PC-9 (cell line): ENCODE measurements around the gene SBF2. TPM values are rescaled to one million over a fixed set of nuclear protein-coding genes. Genes with fewer than 3 reads are reported as not detected.

Experiments used
- BruUV-seq: library from RNA; stranded (reverse); fragments of 400-500 nt; replicated peaks from 2 replicates; lab custom pipeline; 2021; lab: Mats Ljungman, UMichigan
- CTCF ChIA-PET: fragments of 300-600 bp; sonication (Branson Sonifier 250); formaldehyde crosslinking; loops from one replicate; lab custom pipeline; 2022; ENCODE audit warnings: antibody characterized with exemption; lab: Charles Lee
- POLR2A ChIA-PET: fragments of 300-600 bp; sonication (Branson Sonifier 250); formaldehyde crosslinking; loops from one replicate; lab custom pipeline; 2022; ENCODE audit warnings: antibody characterized with exemption; ENCODE audit not compliant: unreplicated experiment; lab: Charles Lee
- DNase-seq, 2 experiments: peaks; one replicate each; pipeline versions ENCODE4 v3.0.0 to v3.0.0-alpha.2; 2015 to 2022; ENCODE audit warnings: mixed read lengths in 1 of 2
- H2AFZ ChIP-seq: fragments of 200-600 bp; sonication (generic); 2 replicates; pipeline ENCODE4 v1.8.1; 2017; ENCODE audit warnings: antibody characterized with exemption
- H3F3A ChIP-seq: fragments of 200-600 bp; sonication (generic); 2 replicates; pipeline ENCODE4 v1.8.1; 2017; ENCODE audit warnings: antibody characterized with exemption, mild to moderate bottlenecking, low read depth; ENCODE audit not compliant: insufficient read depth
- H3K27ac ChIP-seq: fragments of 200-600 bp; sonication (generic); 2 replicates; pipeline ENCODE4 v1.6.1; 2016; ENCODE audit warnings: mixed run types
- H3K27me3 ChIP-seq: fragments of 200-600 bp; sonication (generic); 2 replicates; pipeline ENCODE4 v1.6.1; 2016; ENCODE audit warnings: low read depth, mixed run types; ENCODE audit not compliant: insufficient read depth
- H3K36me3 ChIP-seq: fragments of 200-600 bp; sonication (generic); 2 replicates; pipeline ENCODE4 v1.6.1; 2016; ENCODE audit warnings: low read depth, mixed run types
- H3K4me1 ChIP-seq: fragments of 200-600 bp; sonication (generic); replicated peaks from 2 replicates; pipeline ENCODE4 v1.6.1; 2016; ENCODE audit warnings: mixed run types; ENCODE audit not compliant: insufficient read depth
- H3K4me2 ChIP-seq: fragments of 200-600 bp; sonication (generic); 2 replicates; pipeline ENCODE4 v1.6.1; 2017; ENCODE audit warnings: mixed run types
- H3K4me3 ChIP-seq: fragments of 200-600 bp; sonication (generic); 2 replicates; pipeline ENCODE4 v1.6.1; 2016; ENCODE audit warnings: mixed run types
- H3K79me2 ChIP-seq: fragments of 200-600 bp; sonication (generic); 2 replicates; pipeline ENCODE4 v1.6.1; 2017; ENCODE audit warnings: low read depth, mixed run types
- H3K9me2 ChIP-seq: fragments of 200-600 bp; sonication (generic); 2 replicates; pipeline ENCODE4 v1.8.1; 2017; ENCODE audit warnings: mild to moderate bottlenecking; ENCODE audit not compliant: insufficient read depth
- H3K9me3 ChIP-seq: fragments of 200-600 bp; sonication (generic); 2 replicates; pipeline ENCODE4 v1.8.1; 2016; ENCODE audit warnings: low read depth; ENCODE audit not compliant: insufficient read depth
- H4K20me1 ChIP-seq: fragments of 200-600 bp; sonication (generic); 2 replicates; pipeline ENCODE4 v1.8.1; 2017; ENCODE audit not compliant: insufficient read depth
- CTCF ChIP-seq: fragments of 200-600 bp; sonication (generic); conservative IDR thresholded peaks from 2 replicates; pipeline ENCODE4 v1.6.1; 2017; ENCODE audit warnings: mixed run types, antibody characterized with exemption, mild to moderate bottlenecking, moderate library complexity
- EZH2 ChIP-seq: fragments of 200-600 bp; sonication (generic); IDR thresholded peaks from 2 replicates; pipeline ENCODE4 v1.8.0; 2017; ENCODE audit warnings: antibody characterized with exemption, low read depth
- intact Hi-C: fragments of 100-400 bp; cut with micrococcal nuclease; formaldehyde crosslinking; loops from one replicate; pipeline ENCODE4 v1.10.0; 2022; ENCODE audit not compliant: unreplicated experiment
- total RNA-seq: library from RNA; stranded (reverse); gene quantifications from 2 replicates; pipeline ENCODE4 v1.2.3, GENCODE V29; 2021

The SBF2 gene
- total RNA-seq, 1 experiment from 2014 or later: 18.6 TPM

GRCh38 chr11:9977554-9977953 lies 316.5 kb downstream of the SBF2 start:
- no peak for DNase-seq
- BruUV-seq: no TSS peak
- intact Hi-C loops: no loop called here
- Histone ChIP-seq H3K27me3 (no peaks in the 10 kb centered on the region), H3K79me2 (no peaks in the 10 kb centered on the region), H3K4me3 (no peak overlapping the region), H3K9me3 (no peaks in the 10 kb centered on the region), H4K20me1 (no peaks in the 10 kb centered on the region), H2AFZ (no peak overlapping the region), H3K27ac (no peak overlapping the region), H3K4me2 (no peak overlapping the region), H3F3A (no peaks in the 10 kb centered on the region), H3K9me2 (no peaks in the 10 kb centered on the region), H3K36me3 (no peaks in the 10 kb centered on the region), H3K4me1 (no peaks in the 10 kb centered on the region)
- no peak for TF ChIP-seq EZH2
- no peak for TF ChIP-seq CTCF
- CTCF ChIA-PET: no interaction called here
- POLR2A ChIA-PET: no interaction called here

- Histone ChIP-seq H3K4me2 (no peak overlapping the region), H2AFZ (no peak overlapping the region), H3K27me3 (no peaks in the 10 kb centered on the region), H4K20me1 (no peaks in the 10 kb centered on the region), H3K9me3 (no peaks in the 10 kb centered on the region), H3K27ac (no peak overlapping the region), H3K36me3 (no peaks in the 10 kb centered on the region), H3K9me2 (no peaks in the 10 kb centered on the region), H3K4me3 (no peak overlapping the region), H3F3A (no peaks in the 10 kb centered on the region), H3K4me1 (no peaks in the 10 kb centered on the region), H3K79me2 (no peaks in the 10 kb centered on the region)
- TF ChIP-seq EZH2: no peak
- no peak for TF ChIP-seq CTCF
- ChIA-PET POLR2A (no interaction called here), CTCF (no interaction called here)
- intact Hi-C loops: no loop called here
- DNase-seq: no peak
- BruUV-seq: no TSS peak
These were observed 319.6 kb downstream of the SBF2 start for GRCh38 chr11:9974375-9974774.

- no TSS peak for BruUV-seq
- CTCF ChIA-PET: no interaction called here
These were observed 320.1 kb downstream of the SBF2 start for GRCh38 chr11:9973921-9974320.

More at GRCh38 chr11:9973921-9974320, 320.1 kb downstream of the SBF2 start:
- no peak for DNase-seq
- Histone ChIP-seq H3K9me2 (no peaks in the 10 kb centered on the region), H3F3A (no peaks in the 10 kb centered on the region), H3K4me1 (no peaks in the 10 kb centered on the region), H3K4me2 (no peak overlapping the region), H3K36me3 (no peaks in the 10 kb centered on the region), H3K9me3 (no peaks in the 10 kb centered on the region), H2AFZ (no peak overlapping the region), H3K79me2 (no peaks in the 10 kb centered on the region), H4K20me1 (no peaks in the 10 kb centered on the region), H3K4me3 (no peak overlapping the region), H3K27me3 (no peaks in the 10 kb centered on the region), H3K27ac (no peak overlapping the region)
- TF ChIP-seq CTCF: no peak
- no peak for TF ChIP-seq EZH2
- intact Hi-C loops: loop anchor here (1.0 kb wide), 2 partner anchors 112 to 216 kb away; no protein-coding TSS in a partner anchor
- POLR2A ChIA-PET: no interaction called here
